H9 (cell line): ENCODE measurements around the gene NPAS3. TPM values are rescaled to one million over a fixed set of nuclear protein-coding genes. Genes with fewer than 3 reads are reported as not detected.

ENCODE experiments used
- DNase-seq: peaks from one replicate; pipeline ENCODE4 v3.0.0-alpha.2; 2017
- H2AFZ ChIP-seq: one replicate; pipeline ENCODE4 v1.6.1; 2013; ENCODE audit warnings: mild to moderate bottlenecking, low read length, control low read depth, moderate library complexity
- H2AK5ac ChIP-seq: 2 replicates; pipeline ENCODE4 v1.6.1; 2013; ENCODE audit warnings: low read length, control low read depth, mixed read lengths; ENCODE audit not compliant: insufficient read length
- H2BK120ac ChIP-seq: one replicate; pipeline ENCODE4 v1.6.1; 2013; ENCODE audit warnings: low read depth, mild to moderate bottlenecking, low read length, control low read depth, inconsistent platforms; ENCODE audit not compliant: poor library complexity, severe bottlenecking
- H2BK12ac ChIP-seq: 2 replicates; pipeline ENCODE4 v1.6.1; 2013; ENCODE audit warnings: low read length, control low read depth, mixed read lengths, low read depth; ENCODE audit not compliant: insufficient read length
- H2BK15ac ChIP-seq: 2 replicates; pipeline ENCODE4 v1.6.1; 2013; ENCODE audit warnings: low read depth, low read length, control low read depth
- H2BK20ac ChIP-seq: one replicate; pipeline ENCODE4 v1.6.1; 2013; ENCODE audit warnings: low read depth, mild to moderate bottlenecking, low read length, control low read depth, inconsistent platforms; ENCODE audit not compliant: poor library complexity, severe bottlenecking
- H2BK5ac ChIP-seq: 2 replicates; pipeline ENCODE4 v1.6.1; 2013; ENCODE audit warnings: low read length, control low read depth, mixed read lengths; ENCODE audit not compliant: insufficient read length
- H3K14ac ChIP-seq: 2 replicates; pipeline ENCODE4 v1.6.1; 2013; ENCODE audit warnings: low read length, control low read depth; ENCODE audit not compliant: insufficient read depth
- H3K18ac ChIP-seq: 2 replicates; pipeline ENCODE4 v1.6.1; 2013; ENCODE audit warnings: low read depth, mild to moderate bottlenecking, mixed read lengths, low read length, control low read depth; ENCODE audit not compliant: insufficient read length
- H3K23ac ChIP-seq: 2 replicates; pipeline ENCODE4 v1.6.1; 2013; ENCODE audit warnings: low read length, control low read depth, mixed read lengths, low read depth; ENCODE audit not compliant: insufficient read length
- H3K23me2 ChIP-seq: 2 replicates; pipeline ENCODE4 v1.6.1; 2013; ENCODE audit warnings: low read depth, mild to moderate bottlenecking, mixed read lengths, low read length, control low read depth; ENCODE audit not compliant: insufficient read length, poor library complexity, severe bottlenecking
- H3K27ac ChIP-seq: 2 replicates; pipeline ENCODE4 v1.5.1; 2013; ENCODE audit warnings: low read length, control low read depth, mixed read lengths, low read depth; ENCODE audit not compliant: insufficient read length
- H3K27me3 ChIP-seq: 2 replicates; pipeline ENCODE4 v1.6.1; 2013; ENCODE audit warnings: low read length, control low read depth, inconsistent platforms; ENCODE audit not compliant: insufficient read depth
- H3K4ac ChIP-seq: 2 replicates; pipeline ENCODE4 v1.6.1; 2013; ENCODE audit warnings: low read depth, mild to moderate bottlenecking, control low read depth, inconsistent platforms, low read length, moderate library complexity
- H3K4me1 ChIP-seq: 2 replicates; pipeline ENCODE4 v1.6.1; 2013; ENCODE audit warnings: low read length, control low read depth, inconsistent platforms; ENCODE audit not compliant: insufficient read depth
- H3K4me2 ChIP-seq: 2 replicates; pipeline ENCODE4 v1.6.1; 2013; ENCODE audit warnings: low read length, control low read depth, mixed read lengths; ENCODE audit not compliant: insufficient read length, insufficient read depth
- H3K56ac ChIP-seq: 2 replicates; pipeline ENCODE4 v1.6.1; 2013; ENCODE audit warnings: low read depth, mild to moderate bottlenecking, mixed read lengths, low read length, control low read depth; ENCODE audit not compliant: insufficient read length
- H3K79me1 ChIP-seq: 2 replicates; pipeline ENCODE4 v1.6.1; 2013; ENCODE audit warnings: low read depth, mild to moderate bottlenecking, moderate library complexity, low read length, control low read depth, inconsistent platforms; ENCODE audit not compliant: insufficient read depth, poor library complexity, severe bottlenecking
- H3K79me2 ChIP-seq: 2 replicates; pipeline ENCODE4 v1.6.1; 2013; ENCODE audit warnings: low read length, control low read depth, inconsistent platforms; ENCODE audit not compliant: insufficient read depth
- H3K9ac ChIP-seq: 2 replicates; pipeline ENCODE4 v1.6.1; 2013; ENCODE audit warnings: low read length, control low read depth, mixed read lengths; ENCODE audit not compliant: insufficient read length; ENCODE audit errors: extremely low read depth
- H3K9me3 ChIP-seq: one replicate; pipeline ENCODE4 v1.6.1; 2013; ENCODE audit warnings: low read depth, low read length, inconsistent platforms; ENCODE audit not compliant: control insufficient read depth
- H3T11ph ChIP-seq: one replicate; pipeline ENCODE4 v1.6.1; 2013; ENCODE audit warnings: mild to moderate bottlenecking, low read length, control low read depth, inconsistent platforms
- H4K20me1 ChIP-seq: one replicate; pipeline ENCODE4 v1.6.1; 2013; ENCODE audit not compliant: control insufficient read depth, insufficient read length, insufficient read depth
- H4K5ac ChIP-seq: 2 replicates; pipeline ENCODE4 v1.6.1; 2013; ENCODE audit warnings: low read depth, mild to moderate bottlenecking, mixed read lengths, low read length, control low read depth; ENCODE audit not compliant: insufficient read length
- H4K8ac ChIP-seq: replicated peaks from 2 replicates; pipeline ENCODE4 v1.6.1; 2013; ENCODE audit warnings: low read length, control low read depth, mixed read lengths, low read depth; ENCODE audit not compliant: insufficient read length
- H4K91ac ChIP-seq: 2 replicates; pipeline ENCODE4 v1.6.1; 2013; ENCODE audit warnings: low read depth, mild to moderate bottlenecking, moderate library complexity, mixed read lengths, low read length, control low read depth; ENCODE audit not compliant: insufficient read length
- H3K27ac Mint-ChIP-seq, 3 experiments: 2 replicates in 2 of 3; 3 replicates in 1 of 3; pipeline ENCODE4 v1.8.0; 2020 to 2021; ENCODE audit warnings: mixed read lengths in 3 of 3, mild to moderate bottlenecking in 1 of 3, moderate library complexity in 1 of 3
- H3K27me3 Mint-ChIP-seq: 2 replicates; pipeline ENCODE4 v1.8.0; 2021; ENCODE audit warnings: low read depth, mild to moderate bottlenecking, moderate library complexity, mixed read lengths
- H3K36me3 Mint-ChIP-seq, 3 experiments: 2 replicates in 2 of 3; 3 replicates in 1 of 3; pipeline ENCODE4 v1.8.0; 2020 to 2021; ENCODE audit warnings: low read depth in 3 of 3, mixed read lengths in 3 of 3; ENCODE audit not compliant: insufficient read depth in 1 of 3
- H3K4me1 Mint-ChIP-seq, 2 experiments: 2 replicates each; pipeline ENCODE4 v1.8.0; 2020; ENCODE audit warnings: mixed read lengths in 2 of 2
- H3K4me3 Mint-ChIP-seq, 2 experiments: 2 replicates in 1 of 2; 3 replicates in 1 of 2; pipeline ENCODE4 v1.8.0; 2020 to 2021; ENCODE audit warnings: mild to moderate bottlenecking in 2 of 2, mixed read lengths in 2 of 2, moderate library complexity in 1 of 2
- H3K9me3 Mint-ChIP-seq, 2 experiments: 2 replicates in 1 of 2; 3 replicates in 1 of 2; pipeline ENCODE4 v1.8.0; 2020; ENCODE audit warnings: mild to moderate bottlenecking in 2 of 2, mixed read lengths in 2 of 2, moderate library complexity in 1 of 2
- WGBS: extraction: QIAGEN DNeasy Blood & Tissue Kit; methylation state at CpG from one replicate; pipeline ENCODE4 v1.1.7; 2013; ENCODE audit warnings: missing lambda C conversion rate, low lambda C conversion rate, mixed read lengths; ENCODE audit not compliant: insufficient read length; ENCODE audit errors: extremely low coverage; 5-methylcytosine and 5-hydroxymethylcytosine counted together
- total RNA-seq: library from RNA; stranded (reverse); gene quantifications from 2 replicates; pipeline ENCODE4 v1.2.1, GENCODE V29; 2021
- TF ChIP-seq, protein P1 (sequence below): fragments of 200-600 bp; sonication (generic); conservative IDR thresholded peaks from 3 replicates; pipeline ENCODE4 v1.8.0; 2021; ENCODE audit warnings: antibody characterized with exemption, mild to moderate bottlenecking

The NPAS3 gene
- total RNA-seq, 1 experiment from 2014 or later, result 0.17 TPM

DNA sequence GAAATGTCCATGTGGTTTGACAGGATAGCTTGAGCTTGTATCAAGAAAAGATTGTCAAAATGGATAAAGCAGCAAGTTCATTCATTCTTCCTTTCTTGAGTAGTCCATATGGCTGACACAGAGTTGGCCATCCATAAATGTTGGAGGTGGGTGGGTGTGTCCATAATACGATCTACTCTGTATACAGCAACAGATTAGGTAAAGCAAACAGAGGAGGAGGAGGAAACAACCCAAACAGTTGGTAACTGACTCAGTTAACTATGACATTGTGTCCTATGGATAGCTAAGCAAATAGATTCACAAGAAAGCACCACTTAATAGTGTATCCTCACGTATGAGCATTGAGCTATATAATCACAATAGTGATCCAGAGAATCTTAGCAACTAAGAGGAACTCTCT, 868.2 kb downstream of the NPAS3 start:
- H2AK5ac ChIP-seq, result no peak overlapping the region
- no peak overlapping the region for H3T11ph ChIP-seq
- H2BK20ac ChIP-seq, result no peak overlapping the region
- H4K8ac ChIP-seq, result no peak overlapping the region
- H2BK12ac ChIP-seq, result no peak overlapping the region
- H3K79me1 ChIP-seq, result no peaks in the 10 kb centered on the region
- H4K20me1 ChIP-seq, result no peaks in the 10 kb centered on the region
- no peaks in the 10 kb centered on the region for H3K9me3 ChIP-seq
- H3K4me1 ChIP-seq, result no peaks in the 10 kb centered on the region
- Mint-ChIP-seq H3K27ac (no peak overlapping the region), H3K36me3 (no peaks in the 10 kb centered on the region), H3K4me1 (peaks cover 0 to 3% of the 10 kb centered on the region in 2 experiments; a peak in 1 of 4 replicates), H3K4me3 (no peak overlapping the region), H3K27me3 (no peaks in the 10 kb centered on the region), H3K9me3 (no peaks in the 10 kb centered on the region; a peak in 1 of 5 replicates)
- no peaks in the 10 kb centered on the region for H3K23me2 ChIP-seq
- no peak overlapping the region for H3K27ac ChIP-seq
- no CpG with 5 or more reads among the region's 2 CpGs for WGBS
- no peak overlapping the region for H2BK120ac ChIP-seq
- H3K9ac ChIP-seq, result no peak overlapping the region
- no peak overlapping the region for H3K18ac ChIP-seq
- no peaks in the 10 kb centered on the region for H3K27me3 ChIP-seq
- no peak overlapping the region for H3K4ac ChIP-seq
- no peak for DNase-seq
- no peak overlapping the region for H2BK5ac ChIP-seq
- H3K4me2 ChIP-seq, result no peak overlapping the region
- H2AFZ ChIP-seq, result no peak overlapping the region
- no peak overlapping the region for H3K23ac ChIP-seq
- H4K91ac ChIP-seq, result no peak overlapping the region
- no peaks in the 10 kb centered on the region for H3K79me2 ChIP-seq
- no peak overlapping the region for H2BK15ac ChIP-seq
- TF ChIP-seq, protein P1, sequence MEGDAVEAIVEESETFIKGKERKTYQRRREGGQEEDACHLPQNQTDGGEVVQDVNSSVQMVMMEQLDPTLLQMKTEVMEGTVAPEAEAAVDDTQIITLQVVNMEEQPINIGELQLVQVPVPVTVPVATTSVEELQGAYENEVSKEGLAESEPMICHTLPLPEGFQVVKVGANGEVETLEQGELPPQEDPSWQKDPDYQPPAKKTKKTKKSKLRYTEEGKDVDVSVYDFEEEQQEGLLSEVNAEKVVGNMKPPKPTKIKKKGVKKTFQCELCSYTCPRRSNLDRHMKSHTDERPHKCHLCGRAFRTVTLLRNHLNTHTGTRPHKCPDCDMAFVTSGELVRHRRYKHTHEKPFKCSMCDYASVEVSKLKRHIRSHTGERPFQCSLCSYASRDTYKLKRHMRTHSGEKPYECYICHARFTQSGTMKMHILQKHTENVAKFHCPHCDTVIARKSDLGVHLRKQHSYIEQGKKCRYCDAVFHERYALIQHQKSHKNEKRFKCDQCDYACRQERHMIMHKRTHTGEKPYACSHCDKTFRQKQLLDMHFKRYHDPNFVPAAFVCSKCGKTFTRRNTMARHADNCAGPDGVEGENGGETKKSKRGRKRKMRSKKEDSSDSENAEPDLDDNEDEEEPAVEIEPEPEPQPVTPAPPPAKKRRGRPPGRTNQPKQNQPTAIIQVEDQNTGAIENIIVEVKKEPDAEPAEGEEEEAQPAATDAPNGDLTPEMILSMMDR, result no peak
- H3K14ac ChIP-seq, result no peak overlapping the region
- no peak overlapping the region for H4K5ac ChIP-seq
- H3K56ac ChIP-seq, result no peak overlapping the region
